ACC112 (cell line): ENCODE results near the gene C2orf72.

Experiments used
- H2AFZ ChIP-seq: fragments of 200-600 bp; sonication (generic); one replicate; pipeline ENCODE4 v1.6.0; 2017; ENCODE audit warnings: antibody characterized with exemption, low read length; ENCODE audit not compliant: unreplicated experiment
- H3K27ac ChIP-seq: fragments of 200-600 bp; sonication (generic); 2 replicates; pipeline ENCODE4 v1.5.1; 2014; ENCODE audit warnings: low read depth, mild to moderate bottlenecking, antibody characterized with exemption, low read length, moderate library complexity
- H3K27me3 ChIP-seq: fragments of 200-600 bp; sonication (generic); 2 replicates; pipeline ENCODE4 v1.6.1; 2014; ENCODE audit warnings: mild to moderate bottlenecking, antibody characterized with exemption, low read length, moderate library complexity, mixed read lengths; ENCODE audit not compliant: insufficient read depth
- H3K36me3 ChIP-seq: fragments of 200-600 bp; sonication (generic); 2 replicates; pipeline ENCODE4 v1.6.1; 2016; ENCODE audit warnings: mild to moderate bottlenecking, antibody characterized with exemption, low read length, moderate library complexity, mixed read lengths; ENCODE audit not compliant: insufficient read depth
- H3K4me1 ChIP-seq: fragments of 200-600 bp; sonication (generic); one replicate; pipeline ENCODE4 v1.6.1; 2016; ENCODE audit warnings: low read length, mixed read lengths; ENCODE audit not compliant: insufficient read depth, unreplicated experiment, control insufficient read depth
- H3K4me3 ChIP-seq: fragments of 200-600 bp; sonication (generic); 2 replicates; pipeline ENCODE4 v1.5.1; 2014; ENCODE audit warnings: mild to moderate bottlenecking, low read depth, low read length
- H3K79me2 ChIP-seq: fragments of 200-600 bp; sonication (generic); one replicate; pipeline ENCODE4 v1.6.0; 2016; ENCODE audit warnings: low read length; ENCODE audit not compliant: control insufficient read depth, unreplicated experiment, insufficient read depth

Gene C2orf72

DNA sequence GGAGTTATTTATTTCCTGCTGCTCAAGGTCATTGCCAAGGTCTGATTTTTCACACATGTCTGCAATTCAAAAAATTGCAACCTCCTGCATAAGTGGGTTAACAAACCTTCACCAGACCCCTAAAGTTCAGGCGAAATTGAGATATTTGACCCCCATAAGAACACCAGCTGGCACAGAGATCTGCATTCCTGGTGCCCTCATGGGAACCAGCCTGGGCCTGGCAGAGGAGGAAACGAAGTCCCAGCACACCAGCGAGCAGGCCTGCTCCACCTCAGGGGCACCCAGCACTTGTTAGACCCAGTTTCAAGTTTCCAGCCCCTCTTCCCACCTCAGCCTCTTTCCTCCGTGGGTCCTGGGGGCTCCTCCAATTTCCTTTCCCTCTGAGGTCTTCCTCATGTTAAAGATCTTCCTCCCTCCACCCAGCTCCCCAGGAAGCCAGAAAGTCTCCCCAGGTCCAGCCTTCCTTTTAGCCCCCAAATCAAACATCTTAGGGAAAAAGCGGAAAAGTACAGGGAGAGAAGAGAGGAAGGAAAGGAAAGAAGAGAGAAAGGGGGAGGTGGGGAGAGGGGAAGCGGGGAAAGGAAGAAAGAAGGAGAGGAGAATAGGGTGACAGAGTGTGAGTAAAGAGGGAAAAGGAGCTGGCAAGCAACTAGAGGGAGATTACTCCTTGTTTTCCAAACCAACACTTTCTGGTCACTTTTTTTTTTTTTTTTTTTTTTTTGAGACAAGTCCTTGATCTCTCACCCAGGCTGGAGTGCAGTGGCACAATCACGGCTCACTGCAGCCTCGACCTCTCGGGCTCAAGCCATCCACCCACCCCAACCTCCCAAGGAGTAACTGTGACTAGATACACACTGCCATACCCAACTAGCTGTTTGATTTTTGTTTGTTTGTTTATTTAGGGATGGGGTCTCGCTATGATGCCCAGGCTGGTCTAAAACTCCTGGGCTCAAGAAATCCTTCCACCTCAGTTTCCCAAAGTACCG lies 3.9 kb upstream of the C2orf72 start:
- no peak overlapping the region for H3K27ac ChIP-seq
- no peaks in the 10 kb centered on the region for H3K4me1 ChIP-seq
- H3K36me3 ChIP-seq = no peaks in the 10 kb centered on the region
- peaks cover 71% of the 10 kb centered on the region for H3K27me3 ChIP-seq
- no peak overlapping the region for H2AFZ ChIP-seq
- no peak overlapping the region for H3K4me3 ChIP-seq
- no peaks in the 10 kb centered on the region for H3K79me2 ChIP-seq

DNA sequence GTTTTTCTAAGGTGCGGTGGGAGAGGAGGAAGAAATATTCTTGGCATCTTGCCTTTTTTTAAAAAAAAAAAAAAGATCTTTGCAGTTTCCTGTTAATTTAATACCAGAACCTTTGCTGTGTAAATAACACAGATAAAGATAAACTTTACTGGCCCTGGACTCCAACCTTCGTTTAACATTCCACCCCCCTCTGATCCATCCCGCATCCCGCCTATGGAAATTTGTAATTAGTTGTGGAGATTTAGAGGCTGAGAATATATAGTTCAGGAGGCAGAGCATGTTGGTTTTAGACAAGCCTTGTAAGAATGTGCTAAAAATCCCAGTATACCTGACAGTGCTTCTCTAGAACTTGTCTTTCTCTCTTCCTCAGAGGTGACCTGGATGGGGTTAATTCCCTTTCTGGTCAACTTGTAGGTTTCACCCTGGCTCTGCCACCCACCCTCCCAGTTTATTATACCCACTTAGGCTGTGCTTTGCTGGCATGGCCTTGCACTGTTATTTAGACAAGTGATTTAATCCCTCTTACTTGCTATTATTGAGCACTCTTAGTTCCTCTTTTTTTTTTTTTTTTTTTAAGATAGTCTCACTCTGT lies 2.9 kb upstream of the C2orf72 start:
- peaks cover 72% of the 10 kb centered on the region for H3K27me3 ChIP-seq
- no peak overlapping the region for H3K4me3 ChIP-seq

DNA sequence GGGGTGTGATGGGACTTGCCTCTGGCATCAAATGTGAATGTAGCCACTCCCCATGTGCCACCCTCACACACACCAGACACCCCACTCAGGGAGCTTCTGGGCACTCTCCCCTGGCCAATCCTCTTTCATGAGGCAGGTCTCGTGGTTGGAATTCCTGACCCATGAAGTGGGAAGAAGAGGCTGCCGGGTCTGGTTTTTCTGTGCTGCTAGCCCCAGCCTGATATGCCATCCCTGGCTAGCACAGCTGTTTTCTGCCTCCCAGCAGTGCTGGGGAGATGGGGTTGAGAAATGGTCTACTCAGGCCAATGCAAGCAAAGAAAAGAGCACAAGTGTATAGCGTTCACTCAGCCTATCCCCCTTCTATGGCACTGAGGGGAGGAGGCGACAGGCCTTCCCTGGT lies 1.2 kb upstream of the C2orf72 start:
- Histone ChIP-seq H3K27ac (no peak overlapping the region), H3K4me3 (no peak overlapping the region), H3K4me1 (no peaks in the 10 kb centered on the region), H2AFZ (no peak overlapping the region), H3K36me3 (no peaks in the 10 kb centered on the region), H3K27me3 (peaks cover 85% of the 10 kb centered on the region), H3K79me2 (no peaks in the 10 kb centered on the region)

More for the DNA sequence above, 2.9 kb upstream of the C2orf72 start:
- H3K27ac ChIP-seq = no peak overlapping the region
- no peaks in the 10 kb centered on the region for H3K4me1 ChIP-seq
- no peaks in the 10 kb centered on the region for H3K36me3 ChIP-seq
- H2AFZ ChIP-seq = no peak overlapping the region
- no peaks in the 10 kb centered on the region for H3K79me2 ChIP-seq

DNA sequence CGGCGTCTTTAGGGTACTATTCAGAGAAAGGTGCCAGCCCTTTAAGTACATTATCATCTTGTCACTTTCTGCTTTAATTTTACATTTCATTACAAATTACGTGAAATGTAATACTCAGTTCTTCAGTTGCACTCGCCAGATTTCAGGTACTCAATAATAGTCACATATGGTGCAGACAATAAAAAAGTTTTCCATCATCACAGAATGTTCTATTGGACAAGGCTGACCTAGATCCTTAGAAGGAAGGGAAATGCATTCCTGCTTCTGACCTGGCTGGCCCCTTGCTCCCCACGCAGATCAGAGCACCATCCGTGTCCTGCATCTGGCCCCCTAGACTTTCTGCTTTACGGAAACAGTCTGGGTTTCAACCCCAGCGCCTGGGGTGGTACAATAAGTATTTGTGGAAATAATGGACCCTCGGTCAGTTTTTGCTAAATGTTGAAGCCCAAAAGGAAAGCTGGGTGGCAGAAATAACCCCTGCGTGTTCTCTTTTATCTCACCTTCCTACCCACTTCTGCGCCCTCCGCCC lies 681 bp upstream of the C2orf72 start:
- H3K27me3 ChIP-seq = peaks cover 85% of the 10 kb centered on the region
- no peak overlapping the region for H2AFZ ChIP-seq
- H3K79me2 ChIP-seq = no peaks in the 10 kb centered on the region
- H3K36me3 ChIP-seq = no peaks in the 10 kb centered on the region
- no peaks in the 10 kb centered on the region for H3K4me1 ChIP-seq
- no peak overlapping the region for H3K27ac ChIP-seq
- H3K4me3 ChIP-seq = no peak overlapping the region

DNA sequence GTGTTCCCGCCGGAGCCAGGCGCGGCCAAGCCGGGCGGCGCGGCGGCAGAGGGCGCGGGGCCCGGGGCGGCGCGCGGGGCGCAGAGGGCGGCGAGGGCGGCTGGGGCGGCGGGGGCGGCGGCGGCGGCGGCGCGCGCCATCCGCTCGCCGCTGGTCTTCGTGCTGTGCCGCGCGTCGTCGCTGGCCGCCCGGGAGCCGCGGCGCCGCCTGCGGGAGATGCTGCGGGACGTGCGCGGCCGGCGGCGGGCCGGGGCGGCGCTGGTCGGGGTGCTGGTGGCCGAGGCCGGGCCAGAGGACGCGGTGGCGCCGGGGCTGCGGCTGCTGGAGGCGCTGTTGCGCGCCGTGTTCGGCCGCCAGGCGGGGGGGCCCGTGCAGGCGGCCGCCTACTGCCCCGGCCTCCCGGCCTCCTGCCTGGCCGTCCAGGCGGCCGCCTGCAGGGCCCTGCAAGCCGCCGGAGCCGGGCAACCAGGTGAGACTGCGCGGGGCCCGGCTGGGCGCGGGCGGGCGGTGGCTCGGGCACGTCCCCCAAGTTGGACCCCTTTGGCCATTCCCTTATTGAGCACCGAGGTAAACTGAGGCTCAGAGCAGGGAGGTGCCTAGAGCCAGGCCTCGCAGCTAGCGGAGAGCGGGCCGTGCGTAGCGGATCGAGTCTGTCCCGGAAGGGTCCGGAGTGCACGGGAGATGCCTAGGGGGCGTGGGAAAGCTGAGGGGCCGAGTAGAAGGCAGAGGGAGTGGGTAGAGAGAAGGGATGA lies 584 bp downstream of the C2orf72 start:
- Histone ChIP-seq H3K4me1 (no peaks in the 10 kb centered on the region), H3K27me3 (peaks cover 76% of the 10 kb centered on the region), H3K27ac (no peak overlapping the region), H2AFZ (peak overlapping the region; percentile 54), H3K36me3 (no peaks in the 10 kb centered on the region), H3K79me2 (no peaks in the 10 kb centered on the region), H3K4me3 (peak overlapping the region; percentile 70)

DNA sequence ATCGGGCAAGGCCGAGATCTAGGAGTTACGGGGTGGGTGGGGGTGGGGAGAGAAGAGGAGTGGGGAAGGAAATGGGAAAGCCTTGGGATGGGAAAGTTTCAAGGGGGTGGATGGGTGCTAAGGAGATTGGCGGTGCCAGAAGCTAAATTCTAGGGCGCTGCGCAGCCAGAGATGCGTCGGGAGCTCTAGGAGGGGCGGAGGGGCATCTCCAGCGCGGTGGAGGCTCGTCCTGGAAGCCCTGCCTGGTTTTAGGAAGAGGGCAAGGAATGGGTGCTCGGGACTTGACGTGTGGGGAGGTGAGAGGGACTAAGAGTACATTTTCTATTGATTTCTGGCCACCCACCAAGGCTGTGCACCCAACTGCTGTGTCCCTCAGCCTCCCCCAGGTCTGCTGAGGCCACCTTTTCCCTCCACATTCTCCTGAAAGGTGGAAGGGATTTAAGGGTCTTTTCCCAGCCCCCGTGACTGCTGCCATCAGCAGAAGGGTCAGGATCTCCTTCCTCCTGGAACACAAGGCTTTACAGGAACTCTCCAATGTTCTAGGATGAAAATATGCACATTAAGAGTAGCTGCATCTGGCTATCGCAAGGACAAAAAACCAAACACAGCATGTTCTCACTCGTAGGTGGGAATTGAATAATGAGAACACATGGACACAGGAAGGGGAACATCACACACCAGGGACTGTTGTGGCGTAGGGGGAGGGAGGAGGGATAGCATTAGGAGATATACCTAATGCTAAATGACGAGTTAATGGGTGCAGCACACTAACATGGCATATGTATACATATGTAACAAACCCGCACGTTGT lies 1.4 kb downstream of the C2orf72 start:
- Histone ChIP-seq H3K27me3 (peaks cover 68% of the 10 kb centered on the region), H3K27ac (no peak overlapping the region), H3K4me3 (peak overlapping the region; percentile 70), H2AFZ (no peak overlapping the region), H3K36me3 (no peaks in the 10 kb centered on the region), H3K79me2 (no peaks in the 10 kb centered on the region), H3K4me1 (no peaks in the 10 kb centered on the region)

DNA sequence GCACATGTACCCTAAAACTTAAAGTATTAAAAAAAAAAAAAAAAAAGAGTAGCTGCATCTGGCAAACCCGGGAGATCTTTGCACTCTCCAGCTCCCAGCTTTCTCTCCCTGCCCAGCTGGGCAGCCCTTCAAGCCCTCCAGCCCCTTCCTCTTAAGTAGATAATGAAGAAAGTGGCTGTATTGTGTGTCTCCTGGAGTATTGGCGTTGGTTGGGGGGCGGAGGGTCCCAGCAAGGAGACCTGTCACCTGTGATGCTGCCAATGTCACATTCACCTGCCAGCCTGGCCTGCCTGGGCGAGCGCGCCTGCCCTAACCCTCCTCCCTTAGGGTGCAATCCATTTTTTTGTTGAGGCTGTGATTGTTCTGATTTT lies 2.0 kb downstream of the C2orf72 start:
- H3K79me2 ChIP-seq = no peaks in the 10 kb centered on the region
- H3K36me3 ChIP-seq = no peaks in the 10 kb centered on the region
- no peaks in the 10 kb centered on the region for H3K4me1 ChIP-seq
- H2AFZ ChIP-seq = no peak overlapping the region
- peaks cover 62% of the 10 kb centered on the region for H3K27me3 ChIP-seq
- H3K4me3 ChIP-seq = no peak overlapping the region
- H3K27ac ChIP-seq = no peak overlapping the region

DNA sequence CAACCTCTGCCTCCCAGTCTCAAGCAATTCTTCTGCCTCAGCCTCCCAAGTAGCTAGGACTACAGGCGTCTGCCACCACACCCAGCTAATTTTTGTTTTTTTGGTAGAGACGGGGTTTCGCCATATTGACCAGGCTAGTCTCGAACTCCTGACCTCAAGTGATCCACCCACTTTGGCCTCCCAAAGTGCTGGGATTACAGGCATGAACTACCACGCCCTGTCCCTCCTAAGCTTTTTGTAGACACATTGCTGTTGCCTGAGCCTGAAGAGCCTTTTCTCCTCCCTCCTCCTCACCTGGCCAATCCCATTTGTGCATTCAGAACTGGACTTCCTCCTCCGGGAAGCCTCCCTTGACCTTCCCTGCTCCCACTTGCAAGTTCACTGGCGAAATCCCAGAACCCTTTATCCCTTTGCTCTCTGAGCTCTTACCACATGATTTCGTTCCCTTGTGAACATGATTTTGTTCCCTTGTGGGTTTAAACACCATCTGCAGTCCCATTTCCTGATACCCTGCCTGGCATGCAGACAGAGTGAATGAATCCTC lies 2.6 kb downstream of the C2orf72 start:
- H3K79me2 ChIP-seq = no peaks in the 10 kb centered on the region
- H3K36me3 ChIP-seq = no peaks in the 10 kb centered on the region
- H3K4me3 ChIP-seq = no peak overlapping the region
- no peak overlapping the region for H2AFZ ChIP-seq
- H3K27me3 ChIP-seq = peaks cover 57% of the 10 kb centered on the region
- H3K27ac ChIP-seq = no peak overlapping the region
- no peaks in the 10 kb centered on the region for H3K4me1 ChIP-seq

DNA sequence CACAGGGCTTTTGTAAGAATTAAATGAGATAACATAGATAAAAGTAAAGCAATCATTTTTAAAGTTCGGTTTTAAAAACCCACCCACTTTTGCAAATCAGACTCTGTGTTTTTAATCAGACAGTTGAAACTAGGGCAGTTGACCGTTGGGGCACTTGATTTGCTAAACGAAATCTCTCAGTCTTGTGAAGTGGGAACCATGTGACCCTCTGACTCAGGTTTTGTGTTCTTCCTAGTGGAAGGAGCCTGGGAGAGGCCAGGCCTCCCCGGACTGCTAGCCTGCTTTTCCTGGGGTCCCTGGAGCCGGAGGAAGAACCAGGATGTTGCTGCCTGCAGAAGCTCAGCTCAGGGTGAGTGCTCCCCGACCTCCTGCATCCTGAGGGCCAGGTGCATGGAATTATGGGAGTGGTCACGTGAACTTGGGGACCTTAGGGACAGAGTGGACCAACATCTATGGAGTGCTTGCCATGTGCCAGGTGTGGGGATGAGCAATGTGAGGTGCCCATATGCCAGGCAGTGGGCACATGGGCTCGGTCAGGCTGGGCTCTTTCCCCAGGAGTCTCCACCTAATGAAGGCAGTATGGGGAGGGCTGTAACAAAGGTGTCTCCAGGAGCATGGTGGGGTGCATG lies 3.9 kb downstream of the C2orf72 start:
- no peaks in the 10 kb centered on the region for H3K4me1 ChIP-seq
- H3K27me3 ChIP-seq = peaks cover 47% of the 10 kb centered on the region

More for the DNA sequence above, 3.9 kb downstream of the C2orf72 start:
- Histone ChIP-seq H3K79me2 (no peaks in the 10 kb centered on the region), H3K4me3 (no peak overlapping the region), H3K27ac (no peak overlapping the region), H3K36me3 (no peaks in the 10 kb centered on the region), H2AFZ (no peak overlapping the region)
